ENCODE measurements around the gene ZBTB45.

The ZBTB45 gene

DNA sequence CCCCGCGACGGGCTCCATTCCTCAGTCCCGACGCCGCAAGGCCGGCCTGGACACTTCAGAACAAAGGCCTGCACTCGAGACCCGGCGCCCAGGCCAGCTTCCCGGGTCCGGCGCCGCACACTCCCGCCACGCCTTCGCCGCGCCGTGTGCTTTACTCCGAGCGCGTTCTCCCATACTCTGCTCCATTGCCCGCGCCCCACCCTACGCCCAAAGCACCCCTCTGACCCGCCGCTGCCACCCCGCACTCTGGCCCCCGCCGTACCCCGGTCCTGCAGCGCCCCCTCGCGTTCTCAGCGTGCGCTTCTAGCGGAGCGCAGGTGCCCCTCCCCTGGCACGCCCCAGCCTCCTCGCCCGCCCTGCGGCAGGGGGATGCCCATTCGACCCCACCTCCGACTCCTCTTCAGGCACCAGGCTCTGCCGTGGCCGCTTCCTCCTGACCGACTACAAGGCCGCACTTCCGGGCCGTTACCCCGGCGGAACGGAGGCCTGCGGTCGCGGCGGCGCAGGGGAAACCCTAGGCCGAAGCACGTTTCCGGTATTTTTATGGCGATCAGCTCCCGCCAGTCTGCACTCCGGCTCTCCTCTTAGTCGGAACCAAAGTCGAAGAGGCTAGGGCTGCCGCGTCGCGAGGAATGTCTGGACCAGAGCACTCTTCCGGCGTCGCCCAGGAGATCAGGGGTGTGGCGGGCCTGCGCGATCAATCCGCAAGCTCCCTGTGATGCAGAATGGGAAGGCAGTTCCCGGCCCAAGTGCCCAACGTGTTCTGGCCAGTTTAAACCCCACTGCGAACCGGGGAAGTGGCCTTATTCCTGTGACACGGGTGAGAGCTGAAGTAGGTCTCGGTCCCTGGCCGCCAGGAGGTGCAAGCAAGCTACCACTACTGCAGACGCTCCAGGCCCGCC, at the start of gene ZBTB45:
Gene ZBTB45, minus strand, starts transcription at position 456 of the 902 bp plus-strand sequence. CDS start 2,137 bp downstream, outside the sequence.
- peak; percentile 97 for DNase-seq

DNA sequence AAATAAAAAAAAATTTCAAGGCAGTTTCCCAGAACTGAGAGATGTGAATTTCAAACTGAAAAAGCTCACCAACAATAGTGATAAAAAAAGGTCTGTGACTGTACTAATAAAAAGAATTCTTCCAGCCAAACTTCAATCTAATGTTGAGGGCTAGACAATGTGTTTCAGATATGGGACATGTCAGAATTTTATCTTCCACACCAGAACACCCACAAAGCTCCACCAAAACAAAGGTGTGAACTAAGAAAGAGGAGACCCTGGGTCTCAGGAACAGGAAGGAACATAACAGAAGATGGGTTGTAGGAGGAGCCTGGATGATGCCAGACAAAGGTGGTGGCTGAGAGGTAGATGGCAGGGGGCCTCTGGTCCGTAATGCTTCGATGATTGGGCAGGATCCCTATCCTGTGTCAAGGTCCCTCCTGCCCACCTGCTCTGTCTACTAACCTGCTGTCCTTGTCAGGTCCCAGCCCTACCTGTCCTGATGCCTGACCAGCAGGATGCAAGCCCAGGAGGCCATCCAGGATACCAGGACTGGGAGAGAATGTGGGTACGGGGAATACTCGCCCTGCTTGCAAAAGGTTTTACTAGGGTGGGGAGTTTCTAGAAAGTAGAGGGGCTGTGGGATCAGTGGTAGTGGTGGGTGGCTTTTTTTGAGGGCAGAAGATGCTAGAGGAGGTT, 49.0 kb upstream of the ZBTB45 start:
- DNase-seq: no peak

DNA sequence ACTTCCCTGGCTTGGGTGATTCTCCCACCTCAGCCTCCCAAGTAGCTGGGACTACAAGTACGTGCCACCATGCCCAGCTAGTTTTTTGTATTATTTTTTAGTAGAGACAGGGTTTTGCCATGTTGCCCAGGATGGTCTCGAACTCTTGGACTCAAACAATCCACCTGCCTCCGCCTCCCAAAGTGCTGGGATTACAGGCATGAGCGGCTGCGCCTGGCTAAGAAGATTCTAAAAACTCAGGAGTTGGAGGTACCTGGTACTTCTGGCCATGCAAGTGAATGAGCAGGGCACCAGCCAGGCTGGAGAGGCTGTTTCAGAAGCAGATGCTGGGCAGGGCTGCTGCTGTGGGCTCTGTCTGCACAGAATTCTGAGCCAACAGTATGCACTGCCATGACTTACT, 47.4 kb upstream of the ZBTB45 start:
- no peak for DNase-seq

DNA sequence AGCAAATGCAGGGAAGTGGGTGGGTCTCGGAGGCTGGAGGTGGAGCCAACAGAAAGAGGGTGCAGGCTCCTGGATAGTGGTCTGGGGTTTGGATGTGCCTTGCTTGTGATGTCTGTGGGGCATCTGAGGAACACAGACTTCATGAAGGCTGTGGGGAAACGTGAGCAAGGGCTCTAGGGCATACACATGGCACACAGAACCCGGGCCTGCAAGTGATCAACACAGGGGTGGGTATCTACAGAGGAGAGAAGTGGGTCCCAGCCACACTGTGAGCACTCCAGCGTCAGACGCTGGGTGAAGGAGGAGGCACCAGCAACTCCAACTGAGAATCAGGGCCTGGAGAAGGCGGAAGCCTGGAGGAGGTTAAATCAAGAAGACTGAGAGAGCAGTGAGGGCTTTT, 44.2 kb upstream of the ZBTB45 start:
- no peak for DNase-seq

DNA sequence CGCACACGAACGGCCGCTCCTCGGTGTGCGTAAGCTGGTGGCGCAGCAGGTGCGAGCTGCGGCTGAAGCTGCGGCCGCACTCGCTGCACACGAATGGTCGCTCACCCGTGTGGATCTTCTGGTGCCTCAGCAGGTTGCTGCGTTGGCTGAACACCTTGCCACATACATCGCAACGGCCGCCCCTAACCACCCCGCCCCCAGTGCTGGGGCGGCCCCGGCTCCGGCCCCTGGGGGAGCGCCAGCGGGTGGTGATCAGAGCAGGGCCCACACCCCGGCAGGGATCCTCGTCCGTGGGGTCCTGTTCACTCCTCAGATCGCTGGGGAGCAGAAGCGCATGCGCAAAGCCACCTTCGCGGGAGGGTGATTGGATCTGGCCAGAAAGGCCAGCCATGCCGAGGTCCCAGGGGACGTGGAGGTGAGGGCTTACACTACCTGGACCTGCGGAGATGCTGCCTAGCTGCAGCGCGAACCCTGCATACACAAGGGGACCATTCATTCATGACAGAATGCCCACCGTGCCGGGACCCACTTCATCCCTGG, 43.5 kb upstream of the ZBTB45 start:
- no peak for DNase-seq

DNA sequence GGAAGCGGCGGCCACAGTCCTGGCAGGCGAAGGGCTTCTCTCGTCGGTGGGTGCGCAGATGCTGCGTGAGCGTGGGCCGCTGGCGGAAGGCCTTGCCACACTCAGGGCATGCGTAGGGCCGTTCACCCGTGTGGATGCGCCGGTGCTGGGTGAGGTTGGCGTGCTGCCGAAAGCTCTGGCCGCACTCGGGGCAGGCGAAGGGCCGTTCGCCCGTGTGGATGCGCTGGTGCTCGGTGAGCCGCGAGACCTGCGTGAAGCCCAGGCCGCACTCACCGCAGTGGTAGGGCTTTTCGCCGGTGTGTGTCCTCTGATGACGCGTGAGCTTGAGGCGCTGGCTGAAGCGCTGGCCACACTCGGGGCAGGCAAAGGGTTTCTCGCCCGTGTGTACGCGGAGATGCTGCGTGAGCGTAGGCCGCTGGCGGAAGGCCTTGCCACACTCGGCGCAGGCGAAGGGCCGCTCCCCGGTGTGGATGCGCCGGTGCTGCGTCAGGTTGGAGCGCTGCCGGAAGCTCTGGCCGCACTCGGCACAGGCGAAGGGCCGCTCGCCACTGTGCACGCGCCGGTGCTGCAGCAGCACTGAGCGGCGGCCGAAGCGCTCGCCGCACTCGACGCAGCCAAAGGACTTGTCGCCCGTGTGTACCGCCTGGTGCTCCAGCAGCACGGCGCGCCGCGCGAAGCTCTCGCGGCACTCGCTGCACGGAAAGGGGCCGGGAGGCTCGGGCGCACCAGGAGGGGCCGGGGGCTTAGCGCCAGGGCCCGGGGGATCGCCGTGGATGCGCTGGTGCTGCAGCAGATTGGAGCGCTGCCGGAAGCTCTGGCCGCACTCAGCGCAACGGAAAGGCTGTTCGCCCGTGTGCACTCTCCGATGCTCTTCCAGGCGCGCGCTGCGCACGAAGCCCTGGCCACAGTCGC, 42.8 kb upstream of the ZBTB45 start:
- peak; percentile 63 for DNase-seq

DNA sequence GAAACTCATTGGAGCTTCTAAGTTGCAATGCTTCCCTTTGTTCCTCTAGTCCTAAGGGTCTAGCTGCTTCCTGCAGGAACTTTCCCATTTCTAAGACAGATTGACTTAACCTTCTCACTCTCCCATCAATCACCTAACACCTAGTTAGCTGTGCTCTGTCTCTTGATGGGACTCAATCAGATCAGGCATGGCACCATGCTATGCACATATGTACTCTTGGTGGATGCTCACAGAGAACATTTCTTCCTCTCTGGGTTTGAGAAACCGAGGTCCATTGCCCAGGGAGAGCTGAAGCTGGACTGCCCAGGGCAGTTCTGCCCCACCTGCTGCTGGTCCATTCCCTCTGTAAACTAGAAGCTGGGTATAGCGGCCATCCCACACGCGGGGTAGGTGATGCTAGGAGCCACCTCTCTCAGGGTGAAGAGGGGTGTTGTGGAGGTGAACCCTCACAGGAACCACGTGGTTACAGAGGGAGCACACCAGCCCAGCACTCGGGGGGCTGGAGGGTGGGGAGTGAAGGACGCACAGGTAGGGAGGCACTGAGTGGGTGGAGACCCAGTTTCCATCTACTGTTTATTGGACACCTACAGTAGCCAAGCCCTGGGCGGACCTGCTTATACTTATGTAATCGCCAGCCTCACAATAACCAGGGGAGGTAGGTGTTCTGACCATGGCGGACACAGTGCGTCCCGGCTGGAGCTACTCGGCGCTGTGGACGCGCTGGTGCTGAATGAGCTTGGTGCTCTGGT, 41.9 kb upstream of the ZBTB45 start:
- no peak for DNase-seq

DNA sequence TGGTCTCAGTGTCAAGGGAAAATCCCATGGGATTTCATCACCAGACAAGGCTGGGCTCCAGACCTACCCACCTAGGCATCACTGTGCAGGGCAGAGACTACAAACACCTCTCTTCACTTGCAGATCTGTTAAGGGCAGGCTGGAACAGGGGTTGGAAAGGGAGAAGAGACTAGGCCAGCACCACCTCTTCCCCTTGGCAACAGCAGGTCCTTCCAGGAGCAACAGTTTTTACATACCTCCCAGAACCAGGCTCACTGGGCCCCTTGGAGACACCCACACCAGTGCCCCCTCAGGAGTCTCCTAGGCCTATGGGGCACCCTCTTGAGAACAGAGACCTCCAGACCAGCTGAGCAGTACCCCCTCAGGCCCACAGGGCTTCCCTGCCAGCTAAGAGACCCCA, 41.3 kb upstream of the ZBTB45 start:
- no peak for DNase-seq

DNA sequence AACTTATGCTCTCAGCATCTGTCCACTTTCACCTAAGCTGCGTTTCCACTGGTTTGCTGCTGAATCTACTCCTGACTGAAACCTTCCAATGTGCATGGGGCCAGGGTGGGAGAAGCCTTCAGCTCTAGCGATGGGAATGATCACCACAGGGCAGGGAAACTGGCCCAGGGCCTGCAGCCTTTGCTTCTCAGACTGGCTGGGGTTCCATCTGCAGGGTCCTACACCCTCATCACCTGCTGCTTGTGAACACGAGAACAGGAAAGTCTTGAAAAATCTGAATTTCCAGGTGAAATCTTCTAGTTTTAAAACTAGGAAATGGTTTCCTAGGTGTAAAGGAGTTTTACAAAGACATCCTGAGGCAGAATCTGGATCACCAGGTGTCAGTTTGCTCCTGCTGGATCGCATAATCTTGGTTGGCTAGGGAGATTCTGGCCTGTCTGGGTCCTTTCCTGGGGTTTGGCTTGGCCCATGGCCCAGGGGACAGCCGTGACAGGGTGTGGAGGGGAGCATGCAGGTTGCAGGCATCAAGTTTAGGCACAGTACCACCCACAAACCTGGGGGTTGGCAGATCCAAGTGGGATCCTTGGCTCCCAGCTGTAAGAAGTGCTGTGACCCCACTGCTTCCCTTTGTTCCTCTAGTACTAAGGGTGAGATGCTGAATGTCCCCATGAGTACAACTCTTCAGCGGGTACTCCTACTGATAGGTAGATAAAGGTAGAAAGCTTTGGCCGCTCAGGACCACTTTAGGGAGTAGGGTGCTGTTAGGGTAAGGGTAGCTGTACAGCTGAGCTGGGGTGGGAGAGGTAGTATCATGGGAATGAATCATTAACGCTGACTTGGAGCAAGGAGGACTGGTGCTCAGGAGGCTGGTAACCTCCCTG, 40.6 kb upstream of the ZBTB45 start:
- DNase-seq: peak; percentile 17

DNA sequence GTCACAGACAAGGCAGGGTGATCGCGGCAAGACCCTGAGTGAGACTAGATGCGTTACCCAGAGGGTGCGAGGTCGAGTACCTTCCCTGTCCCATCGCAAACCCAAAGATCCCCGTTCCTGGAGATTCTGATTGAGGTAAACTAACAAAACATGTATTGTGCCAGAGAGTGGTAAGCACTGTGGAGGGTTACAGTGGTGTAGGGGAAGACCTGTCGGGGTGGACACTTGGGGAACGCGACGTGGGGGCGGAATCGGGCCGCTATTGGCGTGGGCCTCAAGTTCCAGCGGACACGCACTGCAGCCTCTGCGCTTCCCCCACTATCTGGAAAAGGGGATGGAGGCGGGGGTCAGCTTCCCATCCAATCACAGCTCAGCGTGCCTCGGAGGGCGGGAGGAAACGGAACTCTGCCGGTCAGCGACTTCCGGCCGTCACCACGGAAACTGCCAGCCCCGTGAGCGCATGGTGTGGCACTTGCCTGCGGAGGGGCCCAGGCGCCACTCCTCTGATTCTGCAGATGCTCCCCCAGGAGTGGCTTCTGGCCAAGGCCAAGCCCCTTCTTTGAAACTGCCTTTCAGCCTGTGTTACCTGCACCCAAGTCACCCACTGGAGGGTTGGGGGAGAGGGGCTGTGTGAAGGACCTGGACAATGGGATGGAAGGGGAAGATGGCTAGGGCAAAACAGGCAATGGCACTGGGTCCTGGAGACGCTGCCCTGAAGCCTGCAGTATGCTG, 39.8 kb upstream of the ZBTB45 start:
- DNase-seq: peak; percentile 95

DNA sequence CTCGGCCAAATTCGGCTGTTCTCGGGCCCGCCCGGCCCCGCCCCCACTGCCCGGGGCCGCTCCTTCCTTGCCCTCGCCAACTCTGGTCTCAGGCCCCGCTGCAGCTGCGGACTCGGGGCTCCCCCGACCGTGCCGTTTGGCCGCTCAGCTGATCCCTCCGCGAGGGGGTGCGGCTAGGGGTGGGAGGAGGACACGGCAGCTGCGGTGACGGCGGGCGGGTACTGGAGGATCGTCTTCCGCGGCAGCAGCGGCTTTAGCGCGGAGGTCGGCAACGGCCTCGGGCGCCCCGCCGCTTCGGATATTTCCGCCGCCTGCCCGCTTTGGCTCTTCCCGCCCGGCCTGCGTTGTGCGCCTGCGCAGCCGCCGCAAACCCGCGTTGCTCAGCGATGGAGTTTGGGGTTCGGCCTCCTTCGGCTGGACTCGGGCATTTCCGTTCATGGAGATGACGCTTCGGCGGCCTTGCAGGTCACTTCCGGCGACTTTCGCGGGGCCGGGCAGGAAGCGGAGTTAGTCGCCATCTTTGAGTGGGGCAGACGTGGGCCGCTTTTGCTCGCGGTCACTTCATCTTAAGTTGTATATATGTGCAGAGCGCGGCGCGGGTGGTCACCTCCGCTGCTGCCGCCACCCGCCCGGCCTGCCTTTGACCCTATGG, 39.1 kb upstream of the ZBTB45 start:
- peak; percentile 99 for DNase-seq

DNA sequence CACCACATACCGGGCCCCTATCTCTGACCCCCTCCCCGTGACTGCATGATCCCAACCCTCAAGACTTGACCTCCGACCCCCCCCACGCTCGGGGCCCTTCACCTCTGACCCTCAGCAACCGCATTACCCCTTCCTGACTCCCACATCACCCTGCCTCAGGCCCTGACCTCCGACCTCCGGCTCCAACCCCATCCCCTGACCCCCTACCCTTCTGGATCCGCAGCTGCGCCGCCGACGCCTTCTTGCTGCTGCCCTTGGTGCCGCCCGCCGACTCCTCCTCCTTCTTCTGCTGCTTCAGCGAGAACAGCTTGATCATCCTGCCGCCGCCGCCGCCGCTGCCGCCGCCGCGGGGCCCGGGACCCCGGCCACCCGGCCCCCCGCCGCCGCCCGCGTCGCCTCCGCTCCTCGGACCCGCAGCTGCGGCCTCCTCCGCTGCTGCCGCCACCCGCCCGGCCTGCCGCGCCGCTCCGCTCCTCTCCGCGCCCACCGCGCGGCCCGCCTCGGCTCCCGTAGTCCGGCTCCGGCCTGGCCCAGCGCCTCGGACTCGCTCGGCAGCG, 38.5 kb upstream of the ZBTB45 start, which contains the start of gene UBE2M:
Gene UBE2M, minus strand, starts transcription at position 546 of the 557 bp plus-strand sequence. Its CDS starts 230 bp downstream, at position 316.
- no peak for DNase-seq

DNA sequence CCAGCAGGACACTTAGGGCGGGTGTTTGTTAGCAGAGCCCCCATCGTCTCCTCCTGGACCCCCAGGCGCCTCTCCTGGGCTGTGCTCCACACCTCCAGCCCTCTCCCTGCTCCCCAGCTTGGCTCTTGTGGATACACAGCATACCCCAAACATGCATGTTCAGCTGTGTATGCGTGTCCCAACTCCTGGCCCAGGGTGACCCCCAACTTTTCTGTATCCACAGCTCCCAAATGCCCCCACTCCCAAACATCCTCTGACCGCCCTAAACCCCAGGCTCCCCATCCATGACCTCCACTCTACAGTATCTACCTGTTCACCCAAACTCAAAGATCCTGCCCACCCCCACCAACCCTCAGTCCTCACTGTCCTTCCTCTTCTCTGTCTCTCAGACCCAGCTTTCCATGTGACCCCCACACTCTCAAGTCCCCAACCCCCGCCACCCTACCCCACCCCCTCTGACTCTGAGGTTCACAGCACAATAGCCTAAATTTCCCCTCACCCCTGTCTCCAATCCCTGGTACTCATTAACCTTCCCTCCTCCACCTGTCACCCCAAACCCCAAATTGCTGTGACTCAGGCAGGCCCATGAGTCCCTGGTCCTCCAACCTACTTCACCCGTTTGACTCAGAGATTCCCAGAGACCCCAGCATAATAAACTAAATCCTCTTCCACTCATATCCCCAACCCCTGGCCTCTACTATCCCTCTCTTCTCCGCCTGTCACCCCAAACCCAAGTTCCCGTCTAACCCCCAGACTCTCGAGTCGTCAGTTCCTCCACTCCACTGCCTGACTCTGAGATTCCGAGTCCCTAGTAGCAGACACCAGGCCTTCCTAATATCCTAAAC, 37.8 kb upstream of the ZBTB45 start:
- no peak for DNase-seq

DNA sequence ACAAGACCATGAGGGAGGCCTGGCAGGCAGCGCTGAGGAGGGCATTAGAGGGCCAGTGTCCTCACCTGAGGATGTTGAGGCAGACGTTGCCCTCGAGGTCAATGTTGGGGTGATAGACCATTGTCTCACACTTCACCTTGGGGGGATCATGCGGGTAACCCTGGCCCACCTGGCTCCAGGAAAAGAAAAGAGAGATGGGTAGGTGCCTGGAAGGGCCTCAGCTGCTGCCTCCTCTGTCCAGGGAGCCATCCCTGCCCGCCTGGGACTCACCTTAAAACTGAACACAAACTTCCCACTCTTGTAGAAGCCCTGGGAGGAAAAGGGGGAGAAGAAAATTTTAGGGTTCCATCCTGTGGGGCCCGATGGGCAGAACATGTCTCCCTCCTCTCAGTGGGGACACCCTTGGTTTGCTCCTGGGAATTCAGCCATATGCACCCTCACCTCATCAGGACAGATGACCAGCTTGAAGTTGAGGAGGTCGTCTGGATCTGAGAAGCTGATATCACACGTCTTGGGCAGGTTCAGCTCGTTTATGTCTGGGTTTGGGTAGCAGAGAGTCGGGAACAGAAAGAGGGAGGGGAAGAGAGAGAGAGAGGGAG, 37.1 kb upstream of the ZBTB45 start:
- no peak for DNase-seq

DNA sequence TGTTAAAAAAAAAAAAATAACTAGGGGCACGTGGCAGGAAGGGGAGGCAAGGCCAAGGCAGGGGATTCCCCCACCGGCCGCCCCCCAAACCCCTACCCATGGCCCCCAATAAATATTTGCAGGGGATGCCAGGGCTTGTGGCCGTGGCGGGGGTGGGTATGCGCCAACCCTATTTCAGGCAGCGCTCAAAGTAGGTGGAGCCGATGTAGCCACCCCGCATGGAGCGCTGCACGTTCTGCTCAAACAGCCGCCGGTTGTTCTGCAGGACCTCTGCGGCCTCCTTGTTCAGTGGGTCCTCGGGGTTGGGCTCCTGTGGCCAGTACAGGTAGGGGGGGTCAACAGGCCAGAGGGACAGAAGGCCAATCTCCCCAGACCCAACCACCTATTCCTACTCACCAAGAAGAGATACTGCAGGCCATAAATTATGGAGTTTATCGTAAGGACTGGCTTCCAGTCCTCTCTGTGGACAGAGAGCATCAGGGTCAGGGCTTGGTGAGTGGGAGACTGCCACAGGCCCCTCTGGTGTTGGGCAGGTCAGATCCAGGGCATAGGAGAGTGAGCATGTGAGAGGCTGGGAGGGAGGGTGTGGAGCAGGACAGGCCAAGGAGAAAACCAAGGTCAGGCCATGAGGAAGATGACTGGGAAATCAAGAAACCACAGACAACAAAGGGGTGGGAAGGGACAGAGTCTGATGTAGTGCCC, 36.5 kb upstream of the ZBTB45 start:
- no peak for DNase-seq

DNA sequence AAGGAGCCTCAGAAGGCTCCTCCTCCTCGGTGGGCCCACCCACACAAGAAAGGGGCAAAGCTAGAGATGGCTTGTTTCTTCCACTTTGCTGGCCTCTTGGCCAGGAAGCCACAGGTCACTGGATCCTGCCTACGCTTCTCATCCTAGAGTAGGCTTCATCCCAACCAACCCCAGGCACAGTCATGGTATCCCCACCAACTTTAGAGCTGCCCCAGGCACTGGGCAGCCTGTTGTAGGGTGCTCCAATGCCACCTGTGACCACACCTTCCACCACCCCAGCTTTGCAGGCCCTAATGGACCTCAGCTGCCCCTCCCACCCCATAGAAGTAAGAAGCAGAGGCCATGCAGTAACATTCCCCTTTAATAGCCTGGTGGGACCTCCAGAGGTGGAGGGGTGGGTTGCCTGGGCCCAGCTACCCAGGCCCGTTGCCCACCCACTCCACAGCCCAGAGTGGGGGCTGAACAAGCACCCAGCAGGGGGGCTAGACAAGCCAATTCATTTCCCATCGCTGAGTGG, 35.8 kb upstream of the ZBTB45 start:
- no peak for DNase-seq

All from left hindlimb (tissue), 1 donor.